DMS153 treated with DMSO at 0.1 percent for 48 hours (cell line): ENCODE data around the gene FGF8.
"Not testable (repeated sequence)": the region's sequence is repeated elsewhere in the genome, so short reads cannot be mapped to it uniquely, and the experiment has no call there.

Source experiments
- DNase-seq: peaks from one replicate; lab custom pipeline; 2025; ENCODE audit not compliant: unreplicated experiment; lab: John Stamatoyannopoulos, UW

The FGF8 gene

DNA sequence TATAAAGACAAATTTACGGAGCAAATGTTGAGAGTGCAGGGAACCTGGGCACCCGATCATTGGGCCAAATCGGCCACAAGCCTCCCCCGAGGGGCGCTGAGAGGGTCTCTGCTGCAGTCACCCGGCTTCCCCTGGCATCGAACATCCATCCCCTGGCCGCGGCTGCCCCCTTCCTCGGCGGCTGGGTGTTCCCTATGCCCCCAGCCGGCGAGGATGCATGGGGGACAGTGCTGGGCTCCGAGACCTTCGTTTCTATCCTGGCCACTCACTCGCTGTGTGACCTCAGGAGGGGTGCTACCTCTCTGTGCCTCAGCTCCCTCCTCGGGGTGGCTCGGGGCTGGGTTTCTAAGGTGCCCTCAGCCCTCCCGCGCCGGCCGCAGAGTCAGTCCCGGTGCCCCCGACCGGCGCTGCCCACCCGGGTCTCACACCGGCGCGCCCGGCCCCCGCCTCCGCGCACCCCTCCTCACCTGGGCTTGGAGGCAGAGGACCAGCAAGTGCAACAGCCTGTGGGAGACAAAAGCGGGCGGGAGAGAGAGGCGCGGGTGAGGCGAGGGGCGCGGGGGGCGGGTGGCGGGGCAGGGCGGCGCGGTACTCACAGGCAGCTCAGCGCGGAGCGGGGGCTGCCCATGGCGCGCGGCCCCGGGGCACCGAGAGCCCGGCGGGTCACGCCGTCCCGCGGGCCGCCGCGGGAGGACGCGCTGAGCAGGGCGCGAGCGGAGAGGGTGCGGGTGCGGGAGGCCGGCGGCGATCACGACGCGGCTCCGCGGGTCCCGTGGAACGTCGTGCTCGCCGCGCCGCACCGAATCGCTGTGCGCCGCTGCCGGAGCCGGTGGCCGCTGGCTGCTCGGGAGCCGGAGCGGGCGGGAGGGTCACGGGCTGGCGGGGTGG is at the start of gene FGF8:
FGF8 (minus strand) TSS at position 842 of the 888 bp plus-strand sequence; CDS start at position 628, 214 bp downstream.
- DNase-seq: no peak

DNA sequence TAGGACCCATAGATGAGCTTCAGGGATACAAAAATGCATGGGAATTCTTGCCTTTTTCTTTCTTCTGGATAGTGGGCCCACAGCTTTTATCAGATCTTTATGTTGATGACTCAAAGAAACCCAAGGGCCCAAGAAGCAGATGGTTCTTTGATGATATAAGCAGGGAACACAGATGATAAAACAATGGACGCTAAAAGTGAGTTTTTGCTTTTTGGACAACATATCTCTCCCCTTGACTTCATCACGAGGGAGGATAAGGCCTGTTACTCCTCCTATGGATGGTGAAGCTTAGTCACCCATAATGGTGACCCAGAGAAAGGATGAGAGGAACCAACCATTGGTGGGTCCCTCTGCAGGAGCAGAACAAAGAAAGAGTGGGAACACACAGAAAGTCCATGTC is 48.8 kb upstream of the FGF8 start:
- no peak for DNase-seq

DNA sequence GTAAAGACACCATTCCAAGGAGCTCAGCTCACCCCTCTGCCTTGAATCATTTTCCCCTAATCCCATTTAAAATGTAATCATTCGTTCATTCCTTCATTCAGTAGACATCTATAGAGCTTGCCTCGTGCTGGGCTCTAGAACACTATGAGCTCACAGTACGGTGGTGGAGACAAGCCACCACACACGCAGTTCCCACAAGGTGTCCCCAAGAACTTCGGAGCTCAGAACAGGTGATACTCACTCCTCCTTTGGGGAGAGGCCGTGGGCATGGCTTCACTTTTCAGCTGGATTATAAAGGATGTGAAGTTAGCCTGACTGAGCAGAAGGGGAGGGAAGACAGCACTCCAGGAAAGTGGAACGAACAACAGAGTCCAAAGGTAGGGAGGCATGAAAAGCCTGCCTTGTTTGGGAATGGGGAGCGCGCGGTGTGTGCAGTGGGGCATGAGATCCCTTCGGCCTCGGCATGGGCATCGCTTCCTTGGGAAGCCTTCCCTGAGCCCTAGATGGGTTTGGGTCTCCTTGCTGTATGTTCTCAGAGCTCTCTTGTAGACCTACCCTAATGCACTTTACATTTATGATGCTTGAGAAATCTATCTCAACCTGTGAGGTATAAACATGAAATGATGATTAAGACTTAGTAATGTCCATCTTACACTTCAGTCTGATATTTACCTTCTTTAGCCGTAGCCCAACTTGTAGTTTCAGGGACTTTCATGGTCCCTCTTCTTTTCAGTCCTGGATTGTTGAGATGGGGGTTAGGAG is 43.1 kb upstream of the FGF8 start:
- no peak for DNase-seq

- peak; percentile 99 for DNase-seq
Measured at GRCh38 chr10:101818119-101818871, 42.4 kb upstream of the FGF8 start, which contains the start of gene OGA. OGA (minus strand) TSS chr10:101818444; CDS start chr10:101818022, 422 bp downstream.

GRCh38 chr10:101817337-101818118 is 41.6 kb upstream of the FGF8 start:
- no peak for DNase-seq

DNA sequence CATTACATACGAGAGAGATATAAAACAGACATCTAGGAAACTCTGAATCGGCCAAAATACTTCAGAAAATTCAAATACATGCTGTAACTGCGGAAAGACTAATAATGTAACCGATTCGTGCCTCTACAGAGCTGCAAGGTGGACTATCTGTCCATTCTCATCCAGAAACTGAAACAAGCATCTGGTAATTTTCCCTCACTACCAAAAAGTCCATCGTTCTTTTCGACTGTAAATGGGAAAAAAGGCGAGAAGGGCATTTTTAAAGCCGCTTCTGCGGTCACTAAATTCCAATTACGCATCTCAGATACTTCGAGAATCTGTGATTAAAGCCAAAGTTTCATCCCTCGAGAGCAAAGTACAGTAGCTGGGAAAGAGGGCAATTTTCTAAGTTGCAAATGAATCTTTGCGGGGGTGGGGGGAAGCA is 41.0 kb upstream of the FGF8 start:
- no peak for DNase-seq

GRCh38 chr10:101816376-101816775 is 40.5 kb upstream of the FGF8 start:
- no peak for DNase-seq

DNA sequence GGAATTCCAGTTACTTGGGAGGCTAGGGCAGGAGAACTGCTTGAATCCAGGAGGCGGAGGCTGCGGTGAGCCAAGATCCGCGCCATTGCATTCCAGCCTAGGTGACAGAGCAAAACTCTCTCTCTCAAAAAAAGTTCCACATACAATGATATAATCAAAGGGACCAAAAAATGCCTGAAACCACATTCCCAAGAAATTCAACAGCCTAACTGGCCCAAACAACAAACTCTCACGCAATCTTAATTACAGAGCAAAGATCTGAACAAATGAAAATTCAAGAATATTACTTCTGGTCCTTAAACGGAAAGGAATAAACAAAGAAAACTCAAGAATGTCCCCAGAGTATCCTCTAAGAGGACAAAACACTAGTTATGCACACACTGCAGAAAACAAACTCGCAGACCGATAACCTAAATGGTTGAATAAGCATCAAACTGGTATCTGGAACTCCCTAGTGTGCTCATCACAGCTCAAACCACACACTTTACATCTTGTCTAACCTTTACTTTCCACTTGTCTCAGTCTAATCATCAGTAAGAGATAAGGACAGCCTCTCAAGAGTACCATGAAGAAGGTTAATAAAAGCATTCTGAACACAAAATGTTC is 38.7 kb upstream of the FGF8 start:
- no peak for DNase-seq

DNA sequence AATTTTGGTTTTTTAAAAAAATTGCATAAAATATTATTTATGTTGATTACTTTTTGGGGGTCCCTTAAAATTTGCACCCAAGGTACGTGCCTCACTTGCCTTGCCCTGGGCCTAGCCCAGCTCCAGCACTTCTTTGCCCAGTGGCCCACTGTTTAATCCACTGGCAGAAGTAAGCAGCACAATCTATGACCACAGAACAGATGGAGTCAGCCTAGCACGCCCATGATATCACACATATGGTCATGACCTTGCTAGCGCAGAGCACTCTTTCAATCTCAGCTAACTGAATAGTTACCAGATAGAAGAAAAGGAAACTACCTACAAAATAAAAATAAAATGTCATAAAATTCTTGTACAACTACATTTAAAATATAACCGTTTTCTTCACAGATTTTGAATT is 36.7 kb upstream of the FGF8 start:
- DNase-seq: no peak

- no peak for DNase-seq
Measured at GRCh38 chr10:101807158-101807557, 31.2 kb upstream of the FGF8 start.

DNA sequence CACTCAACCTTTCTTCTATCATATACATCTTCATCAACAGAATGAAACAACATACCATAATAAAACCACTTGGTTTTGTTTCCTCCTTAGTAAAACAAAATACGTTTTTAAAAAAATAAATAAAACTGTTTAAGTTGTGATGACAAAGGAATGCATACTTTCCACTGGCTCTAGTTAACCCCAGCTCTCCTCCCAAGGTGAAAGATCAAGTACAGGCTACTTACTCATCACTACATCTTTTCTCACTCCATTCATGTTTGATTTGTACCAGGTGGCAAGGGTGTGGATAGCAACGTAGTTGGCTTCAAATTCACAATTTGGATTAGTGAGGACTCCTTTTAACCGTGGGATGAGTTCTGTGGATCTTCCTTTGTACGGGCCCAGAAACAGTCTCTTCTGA is 27.6 kb upstream of the FGF8 start:
- DNase-seq: no peak

DNA sequence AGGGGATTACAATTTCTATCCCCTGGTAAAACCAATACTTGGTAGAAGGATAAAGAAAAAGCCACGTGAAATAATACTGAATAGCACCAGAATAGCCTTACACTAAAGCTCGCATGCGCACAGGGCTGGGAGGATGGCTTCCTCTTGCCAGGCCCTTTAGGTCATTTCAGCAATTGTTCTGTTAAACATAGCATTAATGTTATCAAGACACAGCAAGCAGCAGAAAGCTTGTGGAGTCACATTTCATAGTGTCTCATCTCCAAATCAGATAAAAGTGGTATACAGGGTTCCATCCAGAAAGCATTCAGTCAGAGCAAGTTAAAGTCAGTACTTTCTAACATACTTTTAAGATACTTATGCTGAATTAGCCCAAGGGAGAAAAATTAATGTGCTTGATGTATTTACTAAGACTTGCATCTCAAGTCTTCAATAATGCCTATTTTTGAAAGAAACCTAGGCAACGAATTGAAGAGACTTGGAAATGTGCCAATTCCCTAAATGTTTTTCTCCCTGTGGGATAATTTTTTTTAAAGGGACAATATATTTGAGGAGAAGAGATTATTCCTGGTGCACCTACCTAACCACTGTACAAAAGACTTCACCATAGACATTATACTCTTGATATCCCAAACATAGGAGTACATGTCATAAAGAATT is 21.6 kb upstream of the FGF8 start:
- no peak for DNase-seq

GRCh38 chr10:101793526-101793925 is 17.6 kb upstream of the FGF8 start:
- DNase-seq: no peak

DNA sequence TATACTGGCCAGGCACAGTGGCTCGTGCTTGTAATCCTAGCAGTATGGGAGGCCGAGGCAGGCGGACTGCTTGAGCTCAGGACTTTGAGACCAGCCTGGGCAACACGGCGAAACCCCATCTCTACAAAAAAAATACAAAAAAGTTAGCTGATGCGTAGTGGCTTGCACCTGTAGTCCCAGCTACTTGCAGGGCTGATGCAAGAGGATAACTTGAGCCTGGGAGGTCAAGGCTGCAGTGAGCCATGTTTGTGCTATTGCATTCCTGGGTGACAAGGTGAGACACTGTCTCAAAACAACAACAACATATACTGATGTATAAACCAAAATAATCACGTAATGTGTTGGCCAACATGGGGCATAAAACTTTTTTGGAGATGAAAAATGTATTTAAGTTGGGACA is 13.8 kb upstream of the FGF8 start:
- no peak for DNase-seq

DNA sequence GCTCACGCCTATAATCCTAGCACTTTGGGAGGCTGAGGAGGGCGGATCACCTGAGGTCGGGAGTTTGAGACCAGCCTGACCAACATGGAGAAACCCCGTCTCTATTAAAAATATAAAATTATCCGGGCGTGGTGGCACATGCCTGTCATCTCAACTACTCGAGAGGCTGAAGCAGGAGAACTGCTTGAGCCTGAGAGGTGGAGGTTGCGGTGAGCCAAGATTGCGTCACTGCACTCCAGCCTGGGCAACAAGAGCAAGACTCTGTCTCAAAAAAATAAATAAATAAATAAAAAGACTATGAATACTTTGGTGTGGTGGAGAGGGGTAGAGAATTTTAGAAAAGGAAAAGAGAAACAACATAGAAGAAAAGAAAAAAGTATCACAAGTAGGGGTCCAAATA is 13.3 kb upstream of the FGF8 start:
- not testable (repeated sequence) for DNase-seq

DNA sequence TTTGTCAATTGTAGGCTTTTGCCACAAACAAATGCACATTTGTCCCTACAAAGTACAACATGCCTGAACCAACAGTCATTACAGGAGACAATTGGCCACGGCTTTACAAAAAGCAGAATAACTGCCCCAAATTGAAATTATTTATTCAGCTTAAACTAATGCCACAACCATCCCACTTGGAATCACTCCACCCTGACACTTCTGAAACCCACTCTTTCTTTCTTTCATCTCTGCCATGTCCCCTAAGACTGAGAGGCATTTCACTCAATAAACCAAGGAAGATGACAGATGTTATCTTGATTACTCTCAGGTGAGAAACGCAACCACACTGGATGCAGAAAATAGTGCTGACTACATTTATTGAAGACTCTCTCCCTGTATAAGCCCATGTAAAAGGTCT is 9.9 kb upstream of the FGF8 start:
- no peak for DNase-seq

- DNase-seq: no peak
Measured at GRCh38 chr10:101784558-101784957, 8.6 kb upstream of the FGF8 start.

- DNase-seq: no peak
Measured at GRCh38 chr10:101783736-101784118, 7.8 kb upstream of the FGF8 start.

GRCh38 chr10:101782811-101783735 is 7.2 kb upstream of the FGF8 start, which contains the start of gene NPM3:
NPM3 (minus strand) TSS chr10:101783446; CDS start chr10:101783390, 56 bp downstream.
- peak; percentile 40 for DNase-seq
